Neural crest cell (in vitro differentiated cells): ENCODE results near the gene JHY. TPM values are rescaled to one million over a fixed set of nuclear protein-coding genes. Genes with fewer than 3 reads are reported as not detected.

Experiments
- DNase-seq: peaks from one replicate; pipeline ENCODE4 v3.0.0; 2021; ENCODE audit warnings: low read depth, mixed read lengths, low spot score
- H3K27ac Mint-ChIP-seq: one replicate; pipeline ENCODE4 v1.8.0; 2021; ENCODE audit warnings: mild to moderate bottlenecking, mixed read lengths; ENCODE audit not compliant: unreplicated experiment
- H3K27me3 Mint-ChIP-seq: 2 replicates; pipeline ENCODE4 v1.8.0; 2021; ENCODE audit warnings: low read depth, mild to moderate bottlenecking, mixed read lengths
- H3K36me3 Mint-ChIP-seq: 2 replicates; pipeline ENCODE4 v1.8.0; 2021; ENCODE audit warnings: low read depth, mild to moderate bottlenecking, mixed read lengths
- H3K4me1 Mint-ChIP-seq: 2 replicates; pipeline ENCODE4 v1.8.0; 2021; ENCODE audit warnings: mixed read lengths
- H3K4me3 Mint-ChIP-seq: one replicate; pipeline ENCODE4 v1.8.0; 2021; ENCODE audit warnings: mild to moderate bottlenecking, mixed read lengths
- H3K9me3 Mint-ChIP-seq: 2 replicates; pipeline ENCODE4 v1.8.0; 2021; ENCODE audit warnings: mixed read lengths
- total RNA-seq: library from RNA; stranded (reverse); gene quantifications from 2 replicates; pipeline ENCODE4 v1.2.1, GENCODE V29; 2021
- TF ChIP-seq, protein P1 (sequence below): fragments of 200-600 bp; sonication (generic); conservative IDR thresholded peaks from 2 replicates; pipeline ENCODE4 v1.5.0; 2021; ENCODE audit warnings: antibody characterized with exemption, mild to moderate bottlenecking

JHY gene
- total RNA-seq, 1 donor from 2014 or later, result 1.9 TPM

DNA sequence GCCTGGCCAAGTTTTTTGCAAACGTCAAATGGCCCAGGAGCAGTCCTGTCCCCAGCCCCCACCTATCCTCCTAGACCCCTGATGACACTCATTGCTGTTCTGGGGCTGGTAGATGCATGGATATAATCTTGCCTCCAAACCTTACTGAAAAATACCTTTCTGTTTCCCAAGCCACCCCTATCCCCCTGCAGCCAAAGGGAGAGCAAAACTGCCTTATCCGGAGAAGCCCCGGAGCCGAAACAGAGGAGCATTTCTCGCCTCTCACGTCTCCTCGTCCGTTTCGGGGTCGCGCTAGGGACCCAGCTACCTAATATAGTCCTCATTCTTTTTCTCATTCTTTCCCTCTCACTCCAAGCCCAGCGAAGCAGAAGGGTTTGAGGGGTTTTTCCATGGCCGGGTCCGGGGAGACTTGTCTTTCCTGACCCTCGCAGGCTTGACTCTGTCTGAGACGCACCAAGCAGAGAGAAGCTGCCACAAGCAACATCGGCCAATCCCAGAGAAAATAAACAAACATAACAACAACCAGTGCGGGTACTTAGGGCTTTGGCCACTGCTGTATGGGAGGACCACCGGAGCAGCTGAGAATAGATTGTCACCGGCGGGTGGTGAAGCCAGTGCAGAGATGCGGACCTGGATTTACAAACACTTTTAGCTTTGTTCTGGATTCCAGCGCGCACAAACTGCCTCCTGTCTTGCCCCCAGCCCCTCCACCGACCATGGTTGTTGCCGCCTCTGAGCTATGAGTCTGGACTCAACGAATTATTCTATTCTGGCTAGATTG is 97.4 kb downstream of the JHY start:
- Mint-ChIP-seq H3K36me3 (peaks cover 4% of the 10 kb centered on the region), H3K27me3 (peaks cover 100% of the 10 kb centered on the region), H3K4me3 (peak overlapping the region; percentile 14), H3K27ac (no peak overlapping the region), H3K4me1 (peaks cover 20% of the 10 kb centered on the region), H3K9me3 (no peaks in the 10 kb centered on the region)
- TF ChIP-seq, protein P1, sequence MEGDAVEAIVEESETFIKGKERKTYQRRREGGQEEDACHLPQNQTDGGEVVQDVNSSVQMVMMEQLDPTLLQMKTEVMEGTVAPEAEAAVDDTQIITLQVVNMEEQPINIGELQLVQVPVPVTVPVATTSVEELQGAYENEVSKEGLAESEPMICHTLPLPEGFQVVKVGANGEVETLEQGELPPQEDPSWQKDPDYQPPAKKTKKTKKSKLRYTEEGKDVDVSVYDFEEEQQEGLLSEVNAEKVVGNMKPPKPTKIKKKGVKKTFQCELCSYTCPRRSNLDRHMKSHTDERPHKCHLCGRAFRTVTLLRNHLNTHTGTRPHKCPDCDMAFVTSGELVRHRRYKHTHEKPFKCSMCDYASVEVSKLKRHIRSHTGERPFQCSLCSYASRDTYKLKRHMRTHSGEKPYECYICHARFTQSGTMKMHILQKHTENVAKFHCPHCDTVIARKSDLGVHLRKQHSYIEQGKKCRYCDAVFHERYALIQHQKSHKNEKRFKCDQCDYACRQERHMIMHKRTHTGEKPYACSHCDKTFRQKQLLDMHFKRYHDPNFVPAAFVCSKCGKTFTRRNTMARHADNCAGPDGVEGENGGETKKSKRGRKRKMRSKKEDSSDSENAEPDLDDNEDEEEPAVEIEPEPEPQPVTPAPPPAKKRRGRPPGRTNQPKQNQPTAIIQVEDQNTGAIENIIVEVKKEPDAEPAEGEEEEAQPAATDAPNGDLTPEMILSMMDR, result no peak
- DNase-seq, result peak; percentile 6

DNA sequence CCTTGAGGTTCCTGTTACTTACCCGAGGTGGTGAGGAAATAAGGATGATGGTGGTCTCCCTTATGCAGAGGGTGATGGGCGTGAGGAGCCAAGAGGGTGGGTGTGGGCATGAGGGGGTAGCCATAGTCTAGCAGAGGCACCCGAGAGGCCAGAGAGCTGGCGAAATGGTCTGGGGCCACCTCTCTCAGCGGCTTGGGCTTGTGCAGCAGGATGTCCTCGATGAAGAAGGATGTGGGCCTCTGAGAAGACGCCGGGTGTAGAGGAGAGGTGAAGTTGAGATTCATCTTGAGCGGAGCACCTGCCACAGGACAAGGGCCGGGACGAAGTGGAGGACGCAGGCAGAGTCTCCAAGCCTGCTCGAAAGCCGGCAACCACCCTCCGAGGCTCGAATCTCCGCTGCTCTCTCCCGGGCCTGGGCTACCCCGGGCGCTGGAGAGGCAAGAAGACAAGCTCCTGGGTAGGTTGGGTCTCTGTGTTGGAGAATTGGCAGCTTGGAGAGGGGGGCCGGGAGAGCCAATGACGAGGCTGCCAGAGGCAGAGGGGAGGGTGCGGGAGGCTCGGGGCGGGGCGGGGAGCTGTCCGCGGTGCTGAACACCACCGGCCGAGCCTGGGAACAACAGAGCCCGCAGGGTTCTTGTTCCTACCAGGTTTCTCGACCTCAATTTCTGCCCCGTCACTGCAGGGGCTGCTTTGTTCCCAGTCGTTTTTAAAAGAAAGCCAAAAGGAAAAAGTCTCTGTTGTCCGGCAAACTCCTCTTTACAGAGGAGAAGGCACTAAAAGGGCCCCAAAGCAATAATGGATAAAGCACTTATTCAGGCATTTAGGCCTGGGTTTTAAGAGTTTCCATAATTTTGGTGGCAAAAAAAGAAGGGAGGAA is 99.1 kb downstream of the JHY start, which contains the start of gene BSX:
Gene BSX (minus strand): TSS at position 447 of the 877 bp plus-strand sequence. CDS start 163 bp downstream, at position 284.
- Mint-ChIP-seq H3K36me3 (peaks cover 4% of the 10 kb centered on the region), H3K27ac (no peak within 1 kb of the TSS), H3K4me1 (peaks cover 13% of the 10 kb centered on the region), H3K9me3 (no peaks in the 10 kb centered on the region), H3K4me3 (peak within 1 kb of the TSS; percentile 17), H3K27me3 (peaks cover 100% of the 10 kb centered on the region)
- TF ChIP-seq, protein P1, result no peak
- DNase-seq, result peak; percentile 73

DNA sequence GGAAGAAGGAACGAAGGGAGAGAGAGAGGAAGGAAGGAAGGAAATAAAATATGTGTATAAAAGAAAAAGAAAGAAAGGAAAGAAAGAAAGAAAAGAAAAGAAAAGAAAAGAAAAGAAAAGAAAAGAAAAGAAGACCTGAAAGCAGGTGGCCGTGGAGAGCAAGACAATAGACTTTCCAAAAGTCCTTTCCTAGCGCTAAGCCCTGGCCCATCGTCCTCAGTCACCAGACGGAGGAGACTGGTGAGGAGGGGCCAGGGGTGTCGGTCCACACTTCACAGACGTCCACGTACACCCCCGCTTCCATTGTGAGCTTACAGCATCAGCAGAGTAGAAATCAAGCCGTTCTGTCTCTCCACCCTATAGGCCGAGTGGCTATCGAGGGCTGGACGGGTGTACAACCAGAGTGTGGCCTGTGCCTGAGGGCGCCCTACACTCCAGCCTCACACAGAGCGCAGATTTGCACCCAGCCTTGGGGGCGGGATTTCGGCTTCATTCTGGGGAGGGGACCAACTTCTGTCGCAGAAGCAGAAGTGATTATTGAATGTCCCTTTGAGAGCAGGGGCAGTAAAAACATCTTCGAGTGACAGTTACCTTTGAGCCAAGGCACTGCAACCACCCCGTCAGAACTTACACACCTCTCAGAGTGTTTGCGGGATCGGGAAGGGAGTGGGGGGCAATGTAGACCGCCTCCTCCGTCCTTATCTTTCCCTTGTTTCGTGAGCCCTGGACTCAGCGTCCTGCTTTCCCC is 101.1 kb downstream of the JHY start:
- Mint-ChIP-seq H3K27me3 (peaks cover 99% of the 10 kb centered on the region), H3K9me3 (no peaks in the 10 kb centered on the region), H3K4me1 (no peaks in the 10 kb centered on the region), H3K4me3 (peak overlapping the region; percentile 57), H3K36me3 (no peaks in the 10 kb centered on the region), H3K27ac (no peak overlapping the region)
- DNase-seq, result no peak
- TF ChIP-seq, protein P1, result no peak

DNA sequence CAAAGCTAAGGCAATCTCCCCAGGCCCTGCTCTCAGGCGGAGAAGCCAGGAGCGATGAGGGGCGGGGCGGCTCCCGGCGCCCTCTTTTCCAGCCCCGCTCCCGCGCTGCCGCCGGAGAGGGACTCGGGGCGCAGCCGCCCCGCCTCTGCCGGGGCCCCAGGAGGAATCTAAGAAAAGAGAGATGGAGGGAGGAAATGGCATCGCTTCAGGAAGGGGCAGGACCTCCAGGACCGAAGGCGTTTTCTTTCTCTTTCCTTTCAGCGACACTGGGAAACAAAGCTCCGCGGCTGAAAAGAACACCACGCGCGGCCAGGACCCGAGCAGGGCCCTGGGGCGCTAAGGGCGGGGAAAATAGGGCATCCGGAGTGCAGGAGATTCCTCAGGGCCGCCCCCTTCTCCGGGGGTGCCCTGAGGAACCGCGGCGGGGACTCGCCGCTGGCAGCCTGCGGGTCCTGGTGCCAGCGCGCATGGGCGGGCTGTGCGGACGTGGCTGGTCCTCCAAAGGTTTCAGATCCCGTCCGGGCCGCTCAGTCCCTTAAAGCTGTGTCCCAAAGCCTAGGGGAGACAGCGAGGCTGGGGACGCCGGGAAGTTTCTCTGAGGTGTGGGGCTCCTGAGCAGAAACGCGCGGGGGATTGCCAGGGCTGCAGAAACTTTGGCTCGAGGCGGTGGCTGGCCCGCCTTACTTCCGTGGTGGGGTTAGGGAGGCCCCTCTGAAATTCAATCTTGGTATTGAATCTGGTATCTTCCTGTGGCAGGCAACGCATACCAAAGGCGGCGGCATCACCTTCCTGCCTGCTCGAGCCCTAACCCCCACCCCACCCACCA is 101.8 kb downstream of the JHY start:
- TF ChIP-seq, protein P1, result no peak
- H3K4me1 Mint-ChIP-seq, result no peaks in the 10 kb centered on the region
- H3K9me3 Mint-ChIP-seq, result peaks cover 3% of the 10 kb centered on the region
- H3K27ac Mint-ChIP-seq, result no peak overlapping the region
- H3K36me3 Mint-ChIP-seq, result no peaks in the 10 kb centered on the region
- peaks cover 99% of the 10 kb centered on the region for H3K27me3 Mint-ChIP-seq
- DNase-seq, result no peak
- H3K4me3 Mint-ChIP-seq, result peak overlapping the region; percentile 85
